Measurements from ENCODE around the gene CHMP2A.

CHMP2A gene

GRCh38 chr19:58531034-58531840, 23.7 kb downstream of the CHMP2A start:
- H3K27ac ChIP-seq, result no peak overlapping the region
- no peak for TF ChIP-seq CTCF (conservative IDR thresholded peaks at IDR 0.05)

- TF ChIP-seq CTCF (conservative IDR thresholded peaks at IDR 0.05), result no peak
- H3K27ac ChIP-seq, result no peak overlapping the region
Measured at GRCh38 chr19:58529405-58529804, 25.5 kb downstream of the CHMP2A start.

- no peak overlapping the region for H3K27ac ChIP-seq
- no peak for TF ChIP-seq CTCF (conservative IDR thresholded peaks at IDR 0.05)
Measured at GRCh38 chr19:58522709-58523108, 32.2 kb downstream of the CHMP2A start.

- peak overlapping the region; percentile 98 for H3K27ac ChIP-seq
- TF ChIP-seq CTCF (conservative IDR thresholded peaks at IDR 0.05), result no peak
Measured at GRCh38 chr19:58521651-58522050, 33.3 kb downstream of the CHMP2A start.

GRCh38 chr19:58520257-58520599, 34.7 kb downstream of the CHMP2A start:
- no peak for TF ChIP-seq CTCF (conservative IDR thresholded peaks at IDR 0.05)

GRCh38 chr19:58519355-58520256, 35.3 kb downstream of the CHMP2A start, which contains the start of gene ZBTB45:
TSS of gene ZBTB45 (minus strand) at chr19:58519810. CDS start at chr19:58517673, 2,137 bp downstream.
- TF ChIP-seq CTCF (conservative IDR thresholded peaks at IDR 0.05), result peak; percentile 78
- peak within 1 kb of the TSS; percentile 98 for H3K27ac ChIP-seq

More at GRCh38 chr19:58520257-58520599, 34.7 kb downstream of the CHMP2A start:
- H3K27ac ChIP-seq, result peak overlapping the region; percentile 98

- peak; percentile 65; the same call in 1 of the 2 replicates for TF ChIP-seq CTCF (conservative IDR thresholded peaks at IDR 0.05)
- peak overlapping the region; percentile 98 for H3K27ac ChIP-seq
Measured at GRCh38 chr19:58519087-58519354, 35.9 kb downstream of the CHMP2A start.

All from VCaP (cell line).